HEK293 (cell line): Measurements from ENCODE around the gene NAP1L4.

Experiments used
- CTCF ChIA-PET: fragments of 350-600 bp; formaldehyde crosslinking; extraction: SDS; loops from one replicate; lab custom pipeline; 2021; ENCODE audit warnings: antibody characterized with exemption; lab: Yijun Ruan, JAX
- POLR2A ChIA-PET: fragments of 300-600 bp; formaldehyde crosslinking; extraction: SDS; loops from one replicate; lab custom pipeline; 2020; ENCODE audit warnings: antibody characterized with exemption, inconsistent platforms; lab: Yijun Ruan, JAX
- H3K27ac ChIP-seq: fragments of 200-500 bp; sonication (Bioruptor generic); 2 replicates; pipeline ENCODE4 v1.5.1; 2014; ENCODE audit warnings: low read depth, low read length, control low read depth, inconsistent platforms; ENCODE audit errors: extremely low read depth
- H3K36me3 ChIP-seq, 2 experiments: fragments of 200-500 bp in 1 of 2; sonication (Bioruptor generic) in 1 of 2; 1 replicate in 1 of 2; 2 replicates in 1 of 2; pipeline ENCODE4 v1.5.1; 2014 to 2017; ENCODE audit warnings: inconsistent platforms in 2 of 2, low read length in 2 of 2; ENCODE audit not compliant: control insufficient read depth in 2 of 2, insufficient read depth in 1 of 2
- H3K4me1 ChIP-seq: fragments of 200-500 bp; sonication (Bioruptor generic); 2 replicates; pipeline ENCODE4 v1.5.1; 2014; ENCODE audit warnings: mild to moderate bottlenecking, low read length, inconsistent platforms; ENCODE audit not compliant: control insufficient read depth, insufficient read depth
- H3K4me3 ChIP-seq: 2 replicates; pipeline ENCODE4 v1.5.1; 2011; ENCODE audit warnings: low read depth, mild to moderate bottlenecking, control low read depth, low read length, moderate library complexity
- H3K9me3 ChIP-seq: fragments of 200-500 bp; sonication (Bioruptor generic); 2 replicates; pipeline ENCODE4 v1.5.1; 2014; ENCODE audit warnings: low read depth, low read length, inconsistent platforms; ENCODE audit not compliant: control insufficient read depth, insufficient read depth
- ELK4 ChIP-seq: IDR thresholded peaks from 2 replicates; pipeline ENCODE4 v1.6.1; 2011; ENCODE audit warnings: mild to moderate bottlenecking, low read depth, low read length, borderline replicate concordance
- GLI2 ChIP-seq: fragments of 450-650 bp; formaldehyde crosslinking; IDR thresholded peaks from 2 replicates; pipeline ENCODE4; 2017; ENCODE audit warnings: missing biosample characterization, missing genetic modification characterization, low read depth, borderline replicate concordance
- GLI4 ChIP-seq: fragments of 450-650 bp; formaldehyde crosslinking; IDR thresholded peaks from 2 replicates; pipeline ENCODE4 v1.5.1; 2016; ENCODE audit warnings: missing biosample characterization, missing genetic modification characterization
- MEIS1 ChIP-seq: sonication (generic); formaldehyde crosslinking; IDR thresholded peaks from 2 replicates; pipeline ENCODE4 v1.8.1; 2022; ENCODE audit warnings: missing genetic modification reagents, mild to moderate bottlenecking, borderline replicate concordance
- SALL2 ChIP-seq: fragments of 450-650 bp; formaldehyde crosslinking; IDR thresholded peaks from 2 replicates; pipeline ENCODE4 v1.5.0; 2017; ENCODE audit warnings: missing biosample characterization, mild to moderate bottlenecking, missing genetic modification characterization, borderline replicate concordance
- SETDB1 ChIP-seq: IDR thresholded peaks from one replicate; pipeline ENCODE4 v1.6.1; 2017; ENCODE audit warnings: mild to moderate bottlenecking, low read length, moderate library complexity, mixed read lengths; ENCODE audit not compliant: insufficient read length
- YY1 ChIP-seq: fragments of 450-650 bp; formaldehyde crosslinking; IDR thresholded peaks from 2 replicates; pipeline ENCODE4 v1.5.1; 2018; ENCODE audit warnings: missing biosample characterization, missing genetic modification characterization
- YY2 ChIP-seq: fragments of 450-650 bp; formaldehyde crosslinking; IDR thresholded peaks from 2 replicates; pipeline ENCODE4 v1.5.1; 2016; ENCODE audit warnings: missing biosample characterization, missing genetic modification characterization
- ZBTB10 ChIP-seq: fragments of 450-650 bp; formaldehyde crosslinking; IDR thresholded peaks from 2 replicates; pipeline ENCODE4 v1.5.1; 2016; ENCODE audit warnings: missing biosample characterization, missing genetic modification characterization
- ZBTB11 ChIP-seq: fragments of 450-650 bp; formaldehyde crosslinking; conservative IDR thresholded peaks from 2 replicates; pipeline ENCODE4 v1.5.1; 2016; ENCODE audit warnings: low read depth, missing biosample characterization, missing genetic modification characterization
- ZBTB20 ChIP-seq: fragments of 450-650 bp; formaldehyde crosslinking; IDR thresholded peaks from 2 replicates; pipeline ENCODE4 v1.5.1; 2016; ENCODE audit warnings: missing biosample characterization, missing genetic modification characterization
- ZFHX2 ChIP-seq: fragments of 450-650 bp; formaldehyde crosslinking; conservative IDR thresholded peaks from 2 replicates; pipeline ENCODE4 v1.5.1; 2016; ENCODE audit warnings: missing biosample characterization, missing genetic modification characterization
- ZFP41 ChIP-seq: fragments of 450-650 bp; formaldehyde crosslinking; IDR thresholded peaks from 2 replicates; pipeline ENCODE4 v1.5.1; 2016; ENCODE audit warnings: missing biosample characterization, missing genetic modification characterization, borderline replicate concordance
- ZNF202 ChIP-seq: fragments of 450-650 bp; formaldehyde crosslinking; IDR thresholded peaks from 2 replicates; pipeline ENCODE4 v1.5.1; 2016; ENCODE audit warnings: missing biosample characterization, missing genetic modification characterization, borderline replicate concordance
- ZNF211 ChIP-seq: fragments of 450-650 bp; formaldehyde crosslinking; IDR thresholded peaks from 2 replicates; pipeline ENCODE4 v1.5.1; 2016; ENCODE audit warnings: low read depth, missing biosample characterization, missing genetic modification characterization
- ZNF214 ChIP-seq: fragments of 450-650 bp; formaldehyde crosslinking; IDR thresholded peaks from 2 replicates; pipeline ENCODE4 v1.5.1; 2017; ENCODE audit warnings: missing biosample characterization, mild to moderate bottlenecking, missing genetic modification characterization, borderline replicate concordance
- ZNF280C ChIP-seq: fragments of 450-650 bp; formaldehyde crosslinking; IDR thresholded peaks from 2 replicates; pipeline ENCODE4 v1.5.1; 2016; ENCODE audit warnings: missing biosample characterization, missing genetic modification characterization
- ZNF529 ChIP-seq: fragments of 450-650 bp; formaldehyde crosslinking; IDR thresholded peaks from 2 replicates; pipeline ENCODE4 v1.5.1; 2017; ENCODE audit warnings: missing genetic modification characterization, missing biosample characterization; ENCODE audit not compliant: insufficient replicate concordance
- ZNF548 ChIP-seq: fragments of 450-650 bp; formaldehyde crosslinking; IDR thresholded peaks from 2 replicates; pipeline ENCODE4 v1.5.1; 2016; ENCODE audit warnings: missing biosample characterization, missing genetic modification characterization
- ZNF600 ChIP-seq: fragments of 450-650 bp; formaldehyde crosslinking; IDR thresholded peaks from 2 replicates; pipeline ENCODE4 v1.5.1; 2016; ENCODE audit warnings: missing biosample characterization, missing genetic modification characterization
- ZNF837 ChIP-seq: fragments of 450-650 bp; formaldehyde crosslinking; IDR thresholded peaks from 2 replicates; pipeline ENCODE4 v1.5.1; 2016; ENCODE audit warnings: missing biosample characterization, missing genetic modification characterization
- ZNF843 ChIP-seq: fragments of 450-650 bp; formaldehyde crosslinking; IDR thresholded peaks from 2 replicates; pipeline ENCODE4 v1.5.1; 2016; ENCODE audit warnings: missing biosample characterization, missing genetic modification characterization
- ZSCAN4 ChIP-seq: fragments of 450-650 bp; formaldehyde crosslinking; IDR thresholded peaks from 2 replicates; pipeline ENCODE4 v1.5.1; 2017; ENCODE audit warnings: missing biosample characterization, missing genetic modification characterization
- TF ChIP-seq, protein P1 (sequence below): fragments of 450-650 bp; formaldehyde crosslinking; IDR thresholded peaks from 2 replicates; pipeline ENCODE4 v1.5.1; 2016; ENCODE audit warnings: missing biosample characterization, missing genetic modification characterization

NAP1L4 gene

GRCh38 chr11:3026803-3027202 is 34.7 kb upstream of the NAP1L4 start:
- no peaks in the 10 kb centered on the region for H3K9me3 ChIP-seq
- no peak for TF ChIP-seq YY1 (tag by site-specific recombination)
- TF ChIP-seq ZNF837 = no peak
- TF ChIP-seq ZNF548 = no peak
- no peak for TF ChIP-seq ZNF202 (tag by site-specific recombination)
- no peak for TF ChIP-seq ZFP41 (tag by site-specific recombination)
- no peak for TF ChIP-seq ZNF211 (tag by site-specific recombination)
- TF ChIP-seq ZBTB11 = no peak
- TF ChIP-seq ZFHX2 = no peak
- no peak for TF ChIP-seq ZNF529 (tag by site-specific recombination)
- no peak for TF ChIP-seq ZSCAN4
- no peak for TF ChIP-seq ELK4
- no peak for TF ChIP-seq ZNF843
- TF ChIP-seq ZBTB20 (tag by site-specific recombination) = no peak
- no peak for TF ChIP-seq SETDB1
- no peak for TF ChIP-seq YY2 (tag by site-specific recombination)
- no peak for TF ChIP-seq ZBTB10 (tag by site-specific recombination)
- TF ChIP-seq MEIS1 (CRISPR knock-in tag) = no peak
- peaks cover 0 to 79% of the 10 kb centered on the region in 2 experiments; a peak in 2 of 3 replicates for H3K36me3 ChIP-seq
- no peak overlapping the region for H3K27ac ChIP-seq
- no peak overlapping the region for H3K4me3 ChIP-seq
- no peaks in the 10 kb centered on the region for H3K4me1 ChIP-seq
- POLR2A ChIA-PET = no interaction called here
- CTCF ChIA-PET = interaction anchor here (0.8 to 1.3 kb wide), 2 partner anchors 11 to 65 kb away, joined by 3 to 8 read pairs; no protein-coding TSS in a partner anchor

- ChIA-PET CTCF (interaction anchor here (0.6 to 2.0 kb wide), 3 partner anchors 15 to 393 kb away, joined by 3 to 12 read pairs (median 8); no protein-coding TSS in a partner anchor), POLR2A (interaction anchor here (1.2 kb wide), 1 partner anchor 16 kb away, joined by 3 read pairs; no protein-coding TSS in a partner anchor)
- TF ChIP-seq ZNF280C (tag by site-specific recombination) = no peak
- no peak for TF ChIP-seq GLI4 (tag by site-specific recombination)
- no peak for TF ChIP-seq SALL2 (tag by site-specific recombination)
- no peak for TF ChIP-seq GLI2 (tag by site-specific recombination)
- no peak for TF ChIP-seq ZNF600 (tag by site-specific recombination)
- TF ChIP-seq ZNF529 (tag by site-specific recombination) = no peak
- no peak for TF ChIP-seq ZNF214 (tag by site-specific recombination)
- TF ChIP-seq, protein P1, sequence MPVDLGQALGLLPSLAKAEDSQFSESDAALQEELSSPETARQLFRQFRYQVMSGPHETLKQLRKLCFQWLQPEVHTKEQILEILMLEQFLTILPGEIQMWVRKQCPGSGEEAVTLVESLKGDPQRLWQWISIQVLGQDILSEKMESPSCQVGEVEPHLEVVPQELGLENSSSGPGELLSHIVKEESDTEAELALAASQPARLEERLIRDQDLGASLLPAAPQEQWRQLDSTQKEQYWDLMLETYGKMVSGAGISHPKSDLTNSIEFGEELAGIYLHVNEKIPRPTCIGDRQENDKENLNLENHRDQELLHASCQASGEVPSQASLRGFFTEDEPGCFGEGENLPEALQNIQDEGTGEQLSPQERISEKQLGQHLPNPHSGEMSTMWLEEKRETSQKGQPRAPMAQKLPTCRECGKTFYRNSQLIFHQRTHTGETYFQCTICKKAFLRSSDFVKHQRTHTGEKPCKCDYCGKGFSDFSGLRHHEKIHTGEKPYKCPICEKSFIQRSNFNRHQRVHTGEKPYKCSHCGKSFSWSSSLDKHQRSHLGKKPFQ (tag by site-specific recombination) = no peak
Observed at GRCh38 chr11:3022982-3023381, 30.9 kb upstream of the NAP1L4 start.

More at GRCh38 chr11:3022982-3023381, 30.9 kb upstream of the NAP1L4 start:
- no peaks in the 10 kb centered on the region for H3K4me1 ChIP-seq
- no peak overlapping the region for H3K4me3 ChIP-seq
- H3K9me3 ChIP-seq = no peaks in the 10 kb centered on the region
- no peak overlapping the region for H3K27ac ChIP-seq
- H3K36me3 ChIP-seq = peaks cover 0 to 74% of the 10 kb centered on the region in 2 experiments; a peak in 1 of 3 replicates
